K562 (cell line): ENCODE results near the gene BMAL1. TPM values are rescaled to one million over a fixed set of nuclear protein-coding genes. Genes with fewer than 3 reads are reported as not detected.
A peak's percentile ranks its signal among the peaks of the same experiment; 100 is the strongest.

ENCODE experiments used
- ATAC-seq: fragments of 200-7000 bp; cut with Tn5 transposase; 3 replicates; pipeline ENCODE4 v1.9.1; 2020; ENCODE audit warnings: moderate library complexity
- BruUV-seq: library from RNA; stranded (reverse); fragments of 400-500 nt; replicated peaks from 2 replicates; lab custom pipeline; 2021; lab: Mats Ljungman, UMichigan
- CTCF ChIA-PET: fragments of 300-600 bp; formaldehyde crosslinking; extraction: SDS; loops from one replicate; lab custom pipeline; 2021; ENCODE audit warnings: low intra/inter-chr PET ratio; lab: Yijun Ruan, JAX
- POLR2A ChIA-PET: fragments of 300-600, 350-650 bp; sonication (Branson Sonifier 250); formaldehyde crosslinking; extraction: SDS; loops from one replicate; lab custom pipeline; 2021; ENCODE audit warnings: antibody characterized with exemption, inconsistent platforms; lab: Yijun Ruan, JAX
- DNase-seq, 4 experiments: peaks; one replicate each; pipeline versions ENCODE4 v3.0.0 to v3.0.0-alpha.2; 2011 to 2018; ENCODE audit warnings: low spot score in 3 of 4, mixed read lengths in 3 of 4; ENCODE audit errors: extremely low read depth in 1 of 4
- FAIRE-seq: peaks from 2 replicates; lab custom pipeline; 2011; peaks lifted over from hg19 to GRCh38; lab: Jason Lieb, UNC
- H2AFZ ChIP-seq: 2 replicates; pipeline ENCODE4 v1.6.0; 2011; ENCODE audit warnings: low read depth, low read length, control low read depth, inconsistent platforms
- H3K27ac ChIP-seq: fragments of 200-600 bp; 3 replicates; pipeline ENCODE4 v1.8.0; 2011; ENCODE audit warnings: low read depth, mild to moderate bottlenecking, control low read depth, inconsistent platforms, low read length, moderate library complexity, mixed read lengths; ENCODE audit errors: extremely low read depth
- H3K27me3 ChIP-seq, 2 experiments: fragments of 300-600 bp in 1 of 2; 2 replicates in 1 of 2; 3 replicates in 1 of 2; pipeline versions ENCODE4 v1.6.0 to v1.8.0; 2011; ENCODE audit warnings: inconsistent platforms in 2 of 2, low read length in 2 of 2, mild to moderate bottlenecking in 1 of 2, mixed read lengths in 1 of 2, moderate library complexity in 1 of 2; ENCODE audit not compliant: control insufficient read depth in 2 of 2, insufficient read depth in 2 of 2
- H3K36me3 ChIP-seq: fragments of 300-600 bp; 3 replicates; pipeline ENCODE4 v1.8.0; 2011; ENCODE audit warnings: mild to moderate bottlenecking, low read length, inconsistent platforms; ENCODE audit not compliant: control insufficient read depth, insufficient read depth
- H3K4me1 ChIP-seq, 2 experiments: fragments of 200-600 bp in 1 of 2; replicated peaks in 1 of 2; 2 replicates in 1 of 2; 3 replicates in 1 of 2; pipeline versions ENCODE4 v1.5.1 to v1.8.0; 2011; ENCODE audit warnings: inconsistent platforms in 2 of 2, low read length in 2 of 2, mild to moderate bottlenecking in 1 of 2, mixed read lengths in 1 of 2, moderate library complexity in 1 of 2; ENCODE audit not compliant: control insufficient read depth in 2 of 2, insufficient read depth in 2 of 2
- H3K4me2 ChIP-seq: 2 replicates; pipeline ENCODE4 v1.6.1; 2011; ENCODE audit warnings: low read length, control low read depth, inconsistent platforms, mixed read lengths; ENCODE audit not compliant: insufficient read depth
- H3K4me3 ChIP-seq: fragments of 200-600 bp; sonication (generic), shearing (Covaris generic); 2 replicates; pipeline ENCODE4 v1.5.1; 2016; ENCODE audit warnings: control low read depth, inconsistent platforms
- H3K79me2 ChIP-seq: fragments of 200-600 bp; 3 replicates; pipeline ENCODE4 v1.8.0; 2011; ENCODE audit warnings: low read length, inconsistent platforms; ENCODE audit not compliant: control insufficient read depth, insufficient read depth
- H3K9ac ChIP-seq, 2 experiments: 2 replicates each; pipeline versions ENCODE4 v1.6.0 to v1.6.1; 2011; ENCODE audit warnings: low read depth in 2 of 2, low read length in 2 of 2, control low read depth in 1 of 2, inconsistent platforms in 1 of 2, mild to moderate bottlenecking in 1 of 2, mixed read lengths in 1 of 2; ENCODE audit not compliant: insufficient read depth in 1 of 2
- H3K9me1 ChIP-seq: one replicate; pipeline ENCODE4 v1.6.0; 2011; ENCODE audit warnings: inconsistent platforms, mild to moderate bottlenecking, low read length, moderate library complexity; ENCODE audit not compliant: control insufficient read depth, insufficient read depth
- H3K9me3 ChIP-seq: replicated peaks from 2 replicates; pipeline ENCODE4 v1.5.1; 2011; ENCODE audit warnings: low read depth, low read length, inconsistent platforms; ENCODE audit not compliant: control insufficient read depth, insufficient read depth
- H4K20me1 ChIP-seq: replicated peaks from 2 replicates; pipeline ENCODE4 v1.6.1; 2011; ENCODE audit warnings: low read length, inconsistent platforms, mixed read lengths; ENCODE audit not compliant: control insufficient read depth, insufficient read depth
- CBX1 ChIP-seq: sonication (generic); IDR thresholded peaks from 2 replicates; pipeline ENCODE4 v1.6.1; 2016; ENCODE audit warnings: antibody characterized with exemption, low read depth, mild to moderate bottlenecking
- GTF2B ChIP-seq: IDR thresholded peaks from 2 replicates; pipeline ENCODE4 v1.6.1; 2011; ENCODE audit not compliant: insufficient read length; ENCODE audit errors: extremely low read depth
- JUNB ChIP-seq: fragments of 450-650 bp; formaldehyde crosslinking; conservative IDR thresholded peaks from 2 replicates; pipeline ENCODE4 v1.4.0; 2020; ENCODE audit warnings: mild to moderate bottlenecking
- NEUROD1 ChIP-seq: fragments of 150-350 bp; IDR thresholded peaks from 2 replicates; pipeline ENCODE4 v1.6.1; 2014; ENCODE audit warnings: borderline replicate concordance, low read length, low read depth; ENCODE audit not compliant: partially characterized antibody
- NFE2 ChIP-seq: IDR thresholded peaks from 2 replicates; pipeline ENCODE4 v1.6.1; 2014; ENCODE audit warnings: antibody characterized with exemption, low read depth
- POU5F1 ChIP-seq: fragments of 150-350 bp; IDR thresholded peaks from 2 replicates; pipeline ENCODE4 v1.6.1; 2014; ENCODE audit warnings: borderline replicate concordance, low read length, low read depth, mild to moderate bottlenecking; ENCODE audit not compliant: partially characterized antibody
- RFX1 ChIP-seq: fragments of 450-650 bp; IDR thresholded peaks from 2 replicates; pipeline ENCODE4 v1.6.1; 2016; ENCODE audit warnings: mild to moderate bottlenecking, moderate library complexity
- ZNF232 ChIP-seq: sonication (generic); formaldehyde crosslinking; IDR thresholded peaks from 2 replicates; pipeline ENCODE4 v1.8.0; 2022; ENCODE audit warnings: mild to moderate bottlenecking, missing genetic modification reagents
- ZNF507 ChIP-seq: conservative IDR thresholded peaks from 2 replicates; pipeline ENCODE4 v1.6.1; 2017; ENCODE audit warnings: missing genetic modification characterization, missing compliant biosample characterization
- WGBS: fragments of 100-300 bp; shearing (Covaris generic); methylation state at CpG from one replicate; pipeline ENCODE4 v1.1.6; 2016; ENCODE audit warnings: low coverage, mixed read lengths; ENCODE audit not compliant: insufficient coverage; ENCODE audit errors: missing lambda C conversion rate; 5-methylcytosine and 5-hydroxymethylcytosine counted together
- in situ Hi-C: fragments of 300-500 bp; cut with MboI; formaldehyde crosslinking; loops from 4 replicates; pipeline ENCODE4 v1.15.0; 2018; ENCODE audit warnings: inconsistent platforms, mixed read lengths
- intact Hi-C: fragments of 100-400 bp; cut with micrococcal nuclease; formaldehyde crosslinking; loops from 2 replicates; pipeline ENCODE4 v1.14.2; 2022
- polyA plus RNA-seq, 8 experiments: library from polyadenylated mRNA; depleted of rRNA in 4 of 8; stranded (reverse) in 5 of 8; unstranded in 3 of 8; fragments of >200 nt; fragmentation: Nextera tagmentation in 2 of 8; fragmentation: Illumina TruSeq in 1 of 8; extraction: Ambion mirVana in 2 of 8; extraction: Trizol in 1 of 8; gene quantifications; 2 replicates each; pipeline versions ENCODE4 v1.2.1 to v1.2.3, GENCODE V29; 2011 to 2014; ENCODE audit warnings: inconsistent platforms in 1 of 8, missing spikeins in 1 of 8
- total RNA-seq, 7 experiments: library from RNA; depleted of rRNA in 6 of 7; stranded (reverse); fragments of >200 nt in 6 of 7; fragmentation: Illumina TruSeq in 2 of 7; extraction: Trizol in 2 of 7; gene quantifications; 2 replicates each; pipeline versions ENCODE4 v1.2.1 to v1.2.3, GENCODE V29; 2011 to 2021; ENCODE audit warnings: low replicate concordance in 1 of 7
- TF ChIP-seq, protein P1 (sequence below): sonication (generic); formaldehyde crosslinking; IDR thresholded peaks from 2 replicates; pipeline ENCODE4 v1.8.1; 2023; ENCODE audit warnings: mild to moderate bottlenecking, missing genetic modification reagents
- TF ChIP-seq, protein P2 (sequence below): IDR thresholded peaks from 2 replicates; pipeline ENCODE4 v1.6.1; 2011; ENCODE audit warnings: borderline replicate concordance, low read depth, mild to moderate bottlenecking, moderate library complexity, low read length; ENCODE audit not compliant: insufficient read depth, poor library complexity, severe bottlenecking

The BMAL1 gene
- total and polyA plus RNA-seq, 9 of the 15 experiments (the other 6 are each of a cell fraction or from before 2014, with no cell fraction given) = 0.14 to 2.4 (median 0.64) TPM

DNA sequence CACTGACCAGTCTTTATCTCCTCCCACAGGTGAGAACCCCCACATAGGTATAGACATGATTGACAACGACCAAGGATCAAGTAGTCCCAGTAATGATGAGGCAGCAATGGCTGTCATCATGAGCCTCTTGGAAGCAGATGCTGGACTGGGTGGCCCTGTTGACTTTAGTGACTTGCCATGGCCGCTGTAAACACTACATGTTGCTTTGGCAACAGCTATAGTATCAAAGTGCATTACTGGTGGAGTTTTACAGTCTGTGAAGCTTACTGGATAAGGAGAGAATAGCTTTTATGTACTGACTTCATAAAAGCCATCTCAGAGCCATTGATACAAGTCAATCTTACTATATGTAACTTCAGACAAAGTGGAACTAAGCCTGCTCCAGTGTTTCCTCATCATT, 109.0 kb downstream of the BMAL1 start:
- DNase-seq = no peak
- CTCF ChIA-PET = no interaction called here

GRCh38 chr11:13388741-13389140, 111.2 kb downstream of the BMAL1 start:
- Histone ChIP-seq H3K4me3 (no peak overlapping the region), H3K27me3 (no peaks in the 10 kb centered on the region), H3K27ac (no peak overlapping the region), H3K4me2 (no peak overlapping the region), H3K9me3 (no peaks in the 10 kb centered on the region), H3K9ac (no peak overlapping the region), H3K36me3 (peaks cover 12% of the 10 kb centered on the region; the same call in 1 of the 3 replicates), H3K4me1 (no peaks in the 10 kb centered on the region), H3K9me1 (no peaks in the 10 kb centered on the region), H3K79me2 (no peaks in the 10 kb centered on the region), H2AFZ (no peak overlapping the region), H4K20me1 (no peaks in the 10 kb centered on the region)
- ATAC-seq = no peak
- no peak for DNase-seq
- no TSS peak for BruUV-seq
- in situ Hi-C loops = no loop called here
- intact Hi-C loops = no loop called here
- FAIRE-seq = no peak
- WGBS = 54% methylated on average over 5 of the region's 5 CpGs
- CTCF ChIA-PET = no interaction called here
- POLR2A ChIA-PET = no interaction called here
- TF ChIP-seq, protein P1, sequence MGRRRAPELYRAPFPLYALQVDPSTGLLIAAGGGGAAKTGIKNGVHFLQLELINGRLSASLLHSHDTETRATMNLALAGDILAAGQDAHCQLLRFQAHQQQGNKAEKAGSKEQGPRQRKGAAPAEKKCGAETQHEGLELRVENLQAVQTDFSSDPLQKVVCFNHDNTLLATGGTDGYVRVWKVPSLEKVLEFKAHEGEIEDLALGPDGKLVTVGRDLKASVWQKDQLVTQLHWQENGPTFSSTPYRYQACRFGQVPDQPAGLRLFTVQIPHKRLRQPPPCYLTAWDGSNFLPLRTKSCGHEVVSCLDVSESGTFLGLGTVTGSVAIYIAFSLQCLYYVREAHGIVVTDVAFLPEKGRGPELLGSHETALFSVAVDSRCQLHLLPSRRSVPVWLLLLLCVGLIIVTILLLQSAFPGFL = no peak
- TF ChIP-seq NFE2 (no peak), JUNB (CRISPR knock-in tag) (no peak), POU5F1 (no peak), ZNF232 (CRISPR knock-in tag) (no peak), ZNF507 (tag) (no peak), CBX1 (no peak), NEUROD1 (no peak)
- TF ChIP-seq, protein P2, sequence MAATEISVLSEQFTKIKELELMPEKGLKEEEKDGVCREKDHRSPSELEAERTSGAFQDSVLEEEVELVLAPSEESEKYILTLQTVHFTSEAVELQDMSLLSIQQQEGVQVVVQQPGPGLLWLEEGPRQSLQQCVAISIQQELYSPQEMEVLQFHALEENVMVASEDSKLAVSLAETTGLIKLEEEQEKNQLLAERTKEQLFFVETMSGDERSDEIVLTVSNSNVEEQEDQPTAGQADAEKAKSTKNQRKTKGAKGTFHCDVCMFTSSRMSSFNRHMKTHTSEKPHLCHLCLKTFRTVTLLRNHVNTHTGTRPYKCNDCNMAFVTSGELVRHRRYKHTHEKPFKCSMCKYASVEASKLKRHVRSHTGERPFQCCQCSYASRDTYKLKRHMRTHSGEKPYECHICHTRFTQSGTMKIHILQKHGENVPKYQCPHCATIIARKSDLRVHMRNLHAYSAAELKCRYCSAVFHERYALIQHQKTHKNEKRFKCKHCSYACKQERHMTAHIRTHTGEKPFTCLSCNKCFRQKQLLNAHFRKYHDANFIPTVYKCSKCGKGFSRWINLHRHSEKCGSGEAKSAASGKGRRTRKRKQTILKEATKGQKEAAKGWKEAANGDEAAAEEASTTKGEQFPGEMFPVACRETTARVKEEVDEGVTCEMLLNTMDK = no peak

More for the DNA sequence above, 109.0 kb downstream of the BMAL1 start:
- ATAC-seq = no peak
- no peak for TF ChIP-seq ZNF232 (CRISPR knock-in tag)
- TF ChIP-seq GTF2B = no peak
- TF ChIP-seq RFX1 = peak; percentile 16
- TF ChIP-seq, all 486 proteins: peak for 1
- H3K9ac ChIP-seq = no peak overlapping the region
- no peaks in the 10 kb centered on the region for H3K79me2 ChIP-seq
- no peak for FAIRE-seq
- no peaks in the 10 kb centered on the region for H3K9me3 ChIP-seq
- no TSS peak for BruUV-seq
- intact Hi-C loops = no loop called here
- H3K4me2 ChIP-seq = no peak overlapping the region
- H2AFZ ChIP-seq = no peak overlapping the region
- no peaks in the 10 kb centered on the region for H3K27me3 ChIP-seq
- POLR2A ChIA-PET = no interaction called here
- H3K27ac ChIP-seq = no peak overlapping the region
- no peak overlapping the region for H3K4me3 ChIP-seq
- H3K36me3 ChIP-seq = peaks cover 12% of the 10 kb centered on the region; the same call in 1 of the 3 replicates
- in situ Hi-C loops = no loop called here
- no peaks in the 10 kb centered on the region for H4K20me1 ChIP-seq
- no peaks in the 10 kb centered on the region for H3K4me1 ChIP-seq
- no peaks in the 10 kb centered on the region for H3K9me1 ChIP-seq
- WGBS = 52% methylated on average over 2 of the region's 2 CpGs
